ENCODE results near the gene COL1A1.

GRCh38 chr17:50213026-50214022 lies 11.9 kb upstream of the COL1A1 start:
- TF ChIP-seq CTCF (IDR thresholded peaks at IDR 0.05) (no peak), POLR2A (IDR thresholded peaks at IDR 0.05) (no peak)
